H9 (cell line): ENCODE measurements around the gene RUSF1. TPM values are rescaled to one million over a fixed set of nuclear protein-coding genes. Genes with fewer than 3 reads are reported as not detected.

Experiments used
- DNase-seq: peaks from one replicate; pipeline ENCODE4 v3.0.0-alpha.2; 2017
- H2AFZ ChIP-seq: one replicate; pipeline ENCODE4 v1.6.1; 2013; ENCODE audit warnings: mild to moderate bottlenecking, low read length, control low read depth, moderate library complexity
- H2AK5ac ChIP-seq: 2 replicates; pipeline ENCODE4 v1.6.1; 2013; ENCODE audit warnings: low read length, control low read depth, mixed read lengths; ENCODE audit not compliant: insufficient read length
- H2BK120ac ChIP-seq: one replicate; pipeline ENCODE4 v1.6.1; 2013; ENCODE audit warnings: low read depth, mild to moderate bottlenecking, low read length, control low read depth, inconsistent platforms; ENCODE audit not compliant: poor library complexity, severe bottlenecking
- H2BK12ac ChIP-seq: 2 replicates; pipeline ENCODE4 v1.6.1; 2013; ENCODE audit warnings: low read length, control low read depth, mixed read lengths, low read depth; ENCODE audit not compliant: insufficient read length
- H2BK15ac ChIP-seq: 2 replicates; pipeline ENCODE4 v1.6.1; 2013; ENCODE audit warnings: low read depth, low read length, control low read depth
- H2BK20ac ChIP-seq: one replicate; pipeline ENCODE4 v1.6.1; 2013; ENCODE audit warnings: low read depth, mild to moderate bottlenecking, low read length, control low read depth, inconsistent platforms; ENCODE audit not compliant: poor library complexity, severe bottlenecking
- H2BK5ac ChIP-seq: 2 replicates; pipeline ENCODE4 v1.6.1; 2013; ENCODE audit warnings: low read length, control low read depth, mixed read lengths; ENCODE audit not compliant: insufficient read length
- H3K14ac ChIP-seq: 2 replicates; pipeline ENCODE4 v1.6.1; 2013; ENCODE audit warnings: low read length, control low read depth; ENCODE audit not compliant: insufficient read depth
- H3K18ac ChIP-seq: 2 replicates; pipeline ENCODE4 v1.6.1; 2013; ENCODE audit warnings: low read depth, mild to moderate bottlenecking, mixed read lengths, low read length, control low read depth; ENCODE audit not compliant: insufficient read length
- H3K23ac ChIP-seq: 2 replicates; pipeline ENCODE4 v1.6.1; 2013; ENCODE audit warnings: low read length, control low read depth, mixed read lengths, low read depth; ENCODE audit not compliant: insufficient read length
- H3K23me2 ChIP-seq: 2 replicates; pipeline ENCODE4 v1.6.1; 2013; ENCODE audit warnings: low read depth, mild to moderate bottlenecking, mixed read lengths, low read length, control low read depth; ENCODE audit not compliant: insufficient read length, poor library complexity, severe bottlenecking
- H3K27ac ChIP-seq: 2 replicates; pipeline ENCODE4 v1.5.1; 2013; ENCODE audit warnings: low read length, control low read depth, mixed read lengths, low read depth; ENCODE audit not compliant: insufficient read length
- H3K27me3 ChIP-seq: 2 replicates; pipeline ENCODE4 v1.6.1; 2013; ENCODE audit warnings: low read length, control low read depth, inconsistent platforms; ENCODE audit not compliant: insufficient read depth
- H3K4ac ChIP-seq: 2 replicates; pipeline ENCODE4 v1.6.1; 2013; ENCODE audit warnings: low read depth, mild to moderate bottlenecking, control low read depth, inconsistent platforms, low read length, moderate library complexity
- H3K4me1 ChIP-seq: 2 replicates; pipeline ENCODE4 v1.6.1; 2013; ENCODE audit warnings: low read length, control low read depth, inconsistent platforms; ENCODE audit not compliant: insufficient read depth
- H3K4me2 ChIP-seq: 2 replicates; pipeline ENCODE4 v1.6.1; 2013; ENCODE audit warnings: low read length, control low read depth, mixed read lengths; ENCODE audit not compliant: insufficient read length, insufficient read depth
- H3K56ac ChIP-seq: 2 replicates; pipeline ENCODE4 v1.6.1; 2013; ENCODE audit warnings: low read depth, mild to moderate bottlenecking, mixed read lengths, low read length, control low read depth; ENCODE audit not compliant: insufficient read length
- H3K79me1 ChIP-seq: 2 replicates; pipeline ENCODE4 v1.6.1; 2013; ENCODE audit warnings: low read depth, mild to moderate bottlenecking, moderate library complexity, low read length, control low read depth, inconsistent platforms; ENCODE audit not compliant: insufficient read depth, poor library complexity, severe bottlenecking
- H3K79me2 ChIP-seq: 2 replicates; pipeline ENCODE4 v1.6.1; 2013; ENCODE audit warnings: low read length, control low read depth, inconsistent platforms; ENCODE audit not compliant: insufficient read depth
- H3K9ac ChIP-seq: 2 replicates; pipeline ENCODE4 v1.6.1; 2013; ENCODE audit warnings: low read length, control low read depth, mixed read lengths; ENCODE audit not compliant: insufficient read length; ENCODE audit errors: extremely low read depth
- H3K9me3 ChIP-seq: one replicate; pipeline ENCODE4 v1.6.1; 2013; ENCODE audit warnings: low read depth, low read length, inconsistent platforms; ENCODE audit not compliant: control insufficient read depth
- H3T11ph ChIP-seq: one replicate; pipeline ENCODE4 v1.6.1; 2013; ENCODE audit warnings: mild to moderate bottlenecking, low read length, control low read depth, inconsistent platforms
- H4K20me1 ChIP-seq: one replicate; pipeline ENCODE4 v1.6.1; 2013; ENCODE audit not compliant: control insufficient read depth, insufficient read length, insufficient read depth
- H4K5ac ChIP-seq: 2 replicates; pipeline ENCODE4 v1.6.1; 2013; ENCODE audit warnings: low read depth, mild to moderate bottlenecking, mixed read lengths, low read length, control low read depth; ENCODE audit not compliant: insufficient read length
- H4K8ac ChIP-seq: replicated peaks from 2 replicates; pipeline ENCODE4 v1.6.1; 2013; ENCODE audit warnings: low read length, control low read depth, mixed read lengths, low read depth; ENCODE audit not compliant: insufficient read length
- H4K91ac ChIP-seq: 2 replicates; pipeline ENCODE4 v1.6.1; 2013; ENCODE audit warnings: low read depth, mild to moderate bottlenecking, moderate library complexity, mixed read lengths, low read length, control low read depth; ENCODE audit not compliant: insufficient read length
- H3K27ac Mint-ChIP-seq, 3 experiments: 2 replicates in 2 of 3; 3 replicates in 1 of 3; pipeline ENCODE4 v1.8.0; 2020 to 2021; ENCODE audit warnings: mixed read lengths in 3 of 3, mild to moderate bottlenecking in 1 of 3, moderate library complexity in 1 of 3
- H3K27me3 Mint-ChIP-seq: 2 replicates; pipeline ENCODE4 v1.8.0; 2021; ENCODE audit warnings: low read depth, mild to moderate bottlenecking, moderate library complexity, mixed read lengths
- H3K36me3 Mint-ChIP-seq, 3 experiments: 2 replicates in 2 of 3; 3 replicates in 1 of 3; pipeline ENCODE4 v1.8.0; 2020 to 2021; ENCODE audit warnings: low read depth in 3 of 3, mixed read lengths in 3 of 3; ENCODE audit not compliant: insufficient read depth in 1 of 3
- H3K4me1 Mint-ChIP-seq, 2 experiments: 2 replicates each; pipeline ENCODE4 v1.8.0; 2020; ENCODE audit warnings: mixed read lengths in 2 of 2
- H3K4me3 Mint-ChIP-seq, 2 experiments: 2 replicates in 1 of 2; 3 replicates in 1 of 2; pipeline ENCODE4 v1.8.0; 2020 to 2021; ENCODE audit warnings: mild to moderate bottlenecking in 2 of 2, mixed read lengths in 2 of 2, moderate library complexity in 1 of 2
- H3K9me3 Mint-ChIP-seq, 2 experiments: 2 replicates in 1 of 2; 3 replicates in 1 of 2; pipeline ENCODE4 v1.8.0; 2020; ENCODE audit warnings: mild to moderate bottlenecking in 2 of 2, mixed read lengths in 2 of 2, moderate library complexity in 1 of 2
- WGBS: extraction: QIAGEN DNeasy Blood & Tissue Kit; methylation state at CpG from one replicate; pipeline ENCODE4 v1.1.7; 2013; ENCODE audit warnings: missing lambda C conversion rate, low lambda C conversion rate, mixed read lengths; ENCODE audit not compliant: insufficient read length; ENCODE audit errors: extremely low coverage; 5-methylcytosine and 5-hydroxymethylcytosine counted together
- total RNA-seq: library from RNA; stranded (reverse); gene quantifications from 2 replicates; pipeline ENCODE4 v1.2.1, GENCODE V29; 2021
- TF ChIP-seq, protein P1 (sequence below): fragments of 200-600 bp; sonication (generic); conservative IDR thresholded peaks from 3 replicates; pipeline ENCODE4 v1.8.0; 2021; ENCODE audit warnings: antibody characterized with exemption, mild to moderate bottlenecking

RUSF1 gene
- total RNA-seq, 1 experiment from 2014 or later = 33.4 TPM

DNA sequence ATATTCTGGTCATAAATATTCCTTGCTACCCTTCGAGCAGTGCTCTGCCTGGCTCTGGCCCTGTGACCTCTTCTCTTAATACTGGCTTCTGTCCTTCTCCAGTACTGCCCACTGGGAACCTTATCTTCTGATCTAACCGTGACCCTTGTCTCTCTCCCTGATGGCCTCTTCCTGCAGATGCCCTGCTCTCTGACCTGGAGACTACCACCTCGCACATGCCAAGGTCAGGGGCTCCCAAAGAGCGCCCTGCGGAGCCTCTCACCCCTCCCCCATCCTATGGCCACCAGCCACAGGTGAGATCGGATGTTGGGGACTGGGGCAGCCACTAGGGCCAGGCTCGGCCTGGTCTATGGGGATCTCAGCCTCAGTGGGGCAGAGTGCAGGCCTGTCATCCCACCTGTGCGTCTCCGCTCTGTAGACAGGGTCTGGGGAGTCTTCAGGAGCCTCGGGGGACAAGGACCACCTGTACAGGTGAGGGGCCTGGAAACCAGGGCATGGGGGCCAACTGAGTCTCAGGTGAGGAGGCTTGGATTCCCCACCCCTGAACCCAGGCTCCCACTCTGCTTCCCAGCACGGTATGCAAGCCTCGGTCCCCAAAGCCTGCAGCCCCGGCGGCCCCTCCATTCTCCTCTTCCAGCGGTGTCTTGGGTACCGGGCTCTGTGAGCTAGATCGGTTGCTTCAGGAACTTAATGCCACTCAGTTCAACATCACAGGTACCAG is 34.8 kb downstream of the RUSF1 start:
- Histone ChIP-seq H4K5ac (no peak overlapping the region), H4K20me1 (no peaks in the 10 kb centered on the region)

More for the DNA sequence above, 34.8 kb downstream of the RUSF1 start:
- peaks cover 21 to 26% of the 10 kb centered on the region in 2 experiments for H3K4me1 Mint-ChIP-seq
- Histone ChIP-seq H4K91ac (no peak overlapping the region), H3K27me3 (no peaks in the 10 kb centered on the region; the same call in 1 of the 2 replicates), H3K79me1 (no peaks in the 10 kb centered on the region), H2BK15ac (no peak overlapping the region), H2AK5ac (no peak overlapping the region), H2BK20ac (no peak overlapping the region), H2BK5ac (no peak overlapping the region), H2AFZ (no peak overlapping the region), H3K79me2 (no peaks in the 10 kb centered on the region), H3K23ac (no peak overlapping the region), H3K4me2 (no peak overlapping the region), H3K9ac (no peak overlapping the region), H3K4me1 (peaks cover 3% of the 10 kb centered on the region; the same call in 1 of the 2 replicates), H3K4ac (no peak overlapping the region), H3K9me3 (no peaks in the 10 kb centered on the region), H3K18ac (no peak overlapping the region), H4K8ac (no peak overlapping the region), H3T11ph (no peak overlapping the region), H3K23me2 (peaks cover 22% of the 10 kb centered on the region), H2BK12ac (no peak overlapping the region), H3K56ac (no peak overlapping the region), H2BK120ac (no peak overlapping the region), H3K27ac (no peak overlapping the region), H3K14ac (no peak overlapping the region)
- H3K4me3 Mint-ChIP-seq = peak overlapping the region; percentile 80 to 89
- TF ChIP-seq, protein P1, sequence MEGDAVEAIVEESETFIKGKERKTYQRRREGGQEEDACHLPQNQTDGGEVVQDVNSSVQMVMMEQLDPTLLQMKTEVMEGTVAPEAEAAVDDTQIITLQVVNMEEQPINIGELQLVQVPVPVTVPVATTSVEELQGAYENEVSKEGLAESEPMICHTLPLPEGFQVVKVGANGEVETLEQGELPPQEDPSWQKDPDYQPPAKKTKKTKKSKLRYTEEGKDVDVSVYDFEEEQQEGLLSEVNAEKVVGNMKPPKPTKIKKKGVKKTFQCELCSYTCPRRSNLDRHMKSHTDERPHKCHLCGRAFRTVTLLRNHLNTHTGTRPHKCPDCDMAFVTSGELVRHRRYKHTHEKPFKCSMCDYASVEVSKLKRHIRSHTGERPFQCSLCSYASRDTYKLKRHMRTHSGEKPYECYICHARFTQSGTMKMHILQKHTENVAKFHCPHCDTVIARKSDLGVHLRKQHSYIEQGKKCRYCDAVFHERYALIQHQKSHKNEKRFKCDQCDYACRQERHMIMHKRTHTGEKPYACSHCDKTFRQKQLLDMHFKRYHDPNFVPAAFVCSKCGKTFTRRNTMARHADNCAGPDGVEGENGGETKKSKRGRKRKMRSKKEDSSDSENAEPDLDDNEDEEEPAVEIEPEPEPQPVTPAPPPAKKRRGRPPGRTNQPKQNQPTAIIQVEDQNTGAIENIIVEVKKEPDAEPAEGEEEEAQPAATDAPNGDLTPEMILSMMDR = no peak
- no peak for DNase-seq
- H3K27ac Mint-ChIP-seq = no peak overlapping the region
- H3K9me3 Mint-ChIP-seq = no peaks in the 10 kb centered on the region; a peak in 1 of 5 replicates
- peaks cover 0 to 14% (median 1%) of the 10 kb centered on the region in 3 experiments; a peak in 3 of 7 replicates for H3K36me3 Mint-ChIP-seq
- WGBS = no CpG with 5 or more reads among the region's 17 CpGs
- H3K27me3 Mint-ChIP-seq = peaks cover 50% of the 10 kb centered on the region
